CD4-positive, alpha-beta T cell (primary cell): ENCODE results near the gene CDCA7L. TPM values are rescaled to one million over a fixed set of nuclear protein-coding genes. Genes with fewer than 3 reads are reported as not detected.

ENCODE experiments used
- ATAC-seq: fragments of 200-7000 bp; cut with Tn5 transposase; one replicate; pipeline ENCODE4 v1.10.0; 2022; ENCODE audit warnings: mild to moderate bottlenecking; ENCODE audit not compliant: poor library complexity
- CTCF ChIA-PET: fragments of 350-600 bp; sonication (Branson Sonifier 250); formaldehyde crosslinking; loops from one replicate; lab custom pipeline; 2021; ENCODE audit warnings: antibody characterized with exemption, inconsistent platforms; lab: Charles Lee
- POLR2A ChIA-PET: fragments of 350-600 bp; sonication (Branson Sonifier 250); formaldehyde crosslinking; loops from one replicate; lab custom pipeline; 2021; ENCODE audit warnings: antibody characterized with exemption, inconsistent platforms; lab: Charles Lee
- DNase-seq, 14 experiments: peaks; one replicate each; pipeline ENCODE4 v3.0.0-alpha.2; 2013 to 2020; ENCODE audit warnings: mixed read lengths in 2 of 14
- H3K27ac ChIP-seq, 2 donors: one replicate each; pipeline versions ENCODE4 v1.5.1 to v1.7.0; 2013; ENCODE audit warnings: low read length in 2 of 2, low read depth in 1 of 2, mild to moderate bottlenecking in 1 of 2
- H3K27me3 ChIP-seq, 2 experiments: 1 replicate in 1 of 2; 2 replicates in 1 of 2; pipeline versions ENCODE4 v1.6.1 to v1.7.0; 2013; ENCODE audit warnings: low read length in 2 of 2, control low read depth in 1 of 2, mild to moderate bottlenecking in 1 of 2, moderate library complexity in 1 of 2; ENCODE audit not compliant: insufficient read depth in 2 of 2, control insufficient read depth in 1 of 2
- H3K36me3 ChIP-seq: one replicate; pipeline ENCODE4 v1.6.1; 2013; ENCODE audit warnings: low read length, control low read depth; ENCODE audit not compliant: insufficient read depth
- H3K4me1 ChIP-seq: one replicate; pipeline ENCODE4 v1.6.1; 2013; ENCODE audit warnings: low read length, control low read depth; ENCODE audit not compliant: insufficient read depth
- H3K4me3 ChIP-seq: one replicate; pipeline ENCODE4 v1.5.1; 2013; ENCODE audit warnings: mild to moderate bottlenecking, low read length, moderate library complexity
- H3K9me3 ChIP-seq, 2 experiments: 1 replicate in 1 of 2; 2 replicates in 1 of 2; pipeline versions ENCODE4 v1.6.1 to v1.7.0; 2013; ENCODE audit warnings: low read length in 2 of 2, mild to moderate bottlenecking in 2 of 2, control low read depth in 1 of 2, moderate library complexity in 1 of 2; ENCODE audit not compliant: control insufficient read depth in 1 of 2, insufficient read depth in 1 of 2
- H3K27ac Mint-ChIP-seq: one replicate; pipeline ENCODE4 v1.8.0; 2020; ENCODE audit warnings: mixed read lengths
- H3K27me3 Mint-ChIP-seq: one replicate; pipeline ENCODE4 v1.8.0; 2021; ENCODE audit warnings: mixed read lengths
- H3K36me3 Mint-ChIP-seq: one replicate; pipeline ENCODE4 v1.8.0; 2021; ENCODE audit warnings: low read depth, mixed read lengths
- H3K4me1 Mint-ChIP-seq: one replicate; pipeline ENCODE4 v1.8.0; 2021; ENCODE audit warnings: low read depth, mixed read lengths
- H3K4me3 Mint-ChIP-seq: one replicate; pipeline ENCODE4 v1.8.0; 2020; ENCODE audit warnings: mild to moderate bottlenecking, mixed read lengths
- H3K9me3 Mint-ChIP-seq: one replicate; pipeline ENCODE4 v1.8.0; 2020; ENCODE audit warnings: mixed read lengths
- CTCF ChIP-seq: fragments of 200-600 bp; IDR thresholded peaks from one replicate; pipeline ENCODE4 v1.8.0; 2022; ENCODE audit warnings: antibody characterized with exemption, mild to moderate bottlenecking
- intact Hi-C, 2 experiments: fragments of 100-400 bp; cut with DNase I in 1 of 2; cut with micrococcal nuclease in 1 of 2; formaldehyde crosslinking; loops; one replicate each; pipeline versions ENCODE4 v1.15.1 to v1.9.0; 2023 to 2025; cut with DNase I, micrococcal nuclease
- total RNA-seq, 174 experiments: library from RNA in 2 of 174; stranded (reverse) in 2 of 174; gene quantifications; one replicate each; pipeline ENCODE4 v1.2.3 and lab custom pipeline; 2021 to 2026

The CDCA7L gene
- total RNA-seq, 2 experiments from 2014 or later: 23.1 to 23.7 TPM

- ATAC-seq (no peak), DNase-seq (no peak)
- Histone ChIP-seq H3K4me1 (no peaks in the 10 kb centered on the region), H3K27ac (no peak overlapping the region), H3K36me3 (no peaks in the 10 kb centered on the region), H3K4me3 (no peak overlapping the region), H3K9me3 (no peaks in the 10 kb centered on the region), H3K27me3 (no peaks in the 10 kb centered on the region)
- no peak overlapping the region for H3K4me3 Mint-ChIP-seq
- POLR2A ChIA-PET: no interaction called here
- CTCF ChIA-PET: interaction anchor here (0.7 kb wide), 1 partner anchor 13 kb away, joined by 3 read pairs; no protein-coding TSS in a partner anchor
- H3K27me3 Mint-ChIP-seq: no peaks in the 10 kb centered on the region
- H3K9me3 Mint-ChIP-seq: no peaks in the 10 kb centered on the region
- H3K27ac Mint-ChIP-seq: no peak overlapping the region
- TF ChIP-seq CTCF: no peak
- H3K36me3 Mint-ChIP-seq: peaks cover 9% of the 10 kb centered on the region
- intact Hi-C loops: no loop called here
- peaks cover 5% of the 10 kb centered on the region for H3K4me1 Mint-ChIP-seq
Measured at GRCh38 chr7:21920936-21921335, 24.8 kb downstream of the CDCA7L start.

- DNase-seq (no peak), ATAC-seq (no peak)
- no peak overlapping the region for H3K4me3 Mint-ChIP-seq
- no peaks in the 10 kb centered on the region for H3K36me3 ChIP-seq
- H3K4me3 ChIP-seq: no peak overlapping the region
- H3K9me3 Mint-ChIP-seq: no peaks in the 10 kb centered on the region
- CTCF ChIA-PET: no interaction called here
- peaks cover 5% of the 10 kb centered on the region for H3K4me1 Mint-ChIP-seq
- no peak overlapping the region for H3K27ac Mint-ChIP-seq
- no peak overlapping the region for H3K27ac ChIP-seq
- no peaks in the 10 kb centered on the region for H3K27me3 Mint-ChIP-seq
- H3K36me3 Mint-ChIP-seq: peaks cover 35% of the 10 kb centered on the region
- POLR2A ChIA-PET: no interaction called here
- no peaks in the 10 kb centered on the region for H3K4me1 ChIP-seq
- H3K9me3 ChIP-seq: no peaks in the 10 kb centered on the region
- no peaks in the 10 kb centered on the region for H3K27me3 ChIP-seq
- no peak for TF ChIP-seq CTCF
- intact Hi-C loops: no loop called here
Measured at GRCh38 chr7:21918216-21918615, 27.5 kb downstream of the CDCA7L start.

DNA sequence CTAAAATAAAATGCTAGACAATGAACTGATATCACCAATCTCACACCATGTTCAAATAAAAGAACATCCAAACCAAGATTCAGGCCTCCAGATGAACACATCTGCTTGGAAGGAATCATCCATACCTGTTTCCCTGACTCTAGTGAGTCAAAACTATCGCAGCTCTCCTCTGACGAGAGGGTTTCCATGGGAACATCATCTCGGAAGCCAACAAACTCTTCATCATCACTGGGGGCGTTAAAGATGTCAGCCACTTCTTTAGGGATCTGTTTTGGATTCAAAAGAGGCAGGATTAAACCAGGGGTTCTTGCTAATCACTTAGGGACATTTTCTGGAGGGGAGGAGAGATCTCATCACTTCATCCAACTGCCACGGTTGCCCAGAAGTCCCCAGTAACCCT lies 29.1 kb downstream of the CDCA7L start:
- H3K27ac ChIP-seq: no peak overlapping the region
- no peaks in the 10 kb centered on the region for H3K27me3 ChIP-seq
- ChIA-PET CTCF (no interaction called here), POLR2A (no interaction called here)
- Mint-ChIP-seq H3K27me3 (no peaks in the 10 kb centered on the region), H3K9me3 (no peaks in the 10 kb centered on the region), H3K4me3 (no peak overlapping the region), H3K27ac (no peak overlapping the region), H3K4me1 (peaks cover 5% of the 10 kb centered on the region), H3K36me3 (peaks cover 48% of the 10 kb centered on the region)
- no peaks in the 10 kb centered on the region for H3K4me1 ChIP-seq
- intact Hi-C loops: no loop called here
- ATAC-seq: no peak
- no peaks in the 10 kb centered on the region for H3K36me3 ChIP-seq
- DNase-seq: no peak
- no peak overlapping the region for H3K4me3 ChIP-seq
- no peak for TF ChIP-seq CTCF
- H3K9me3 ChIP-seq: no peaks in the 10 kb centered on the region
